Measurements from ENCODE around the gene ANKRD40CL. TPM values are rescaled to one million over a fixed set of nuclear protein-coding genes. Genes with fewer than 3 reads are reported as not detected.

Gene ANKRD40CL
- total RNA-seq, 3 donors from 2014 or later (not counting 1 experiment from before 2014, with no cell fraction given): not detected

DNA sequence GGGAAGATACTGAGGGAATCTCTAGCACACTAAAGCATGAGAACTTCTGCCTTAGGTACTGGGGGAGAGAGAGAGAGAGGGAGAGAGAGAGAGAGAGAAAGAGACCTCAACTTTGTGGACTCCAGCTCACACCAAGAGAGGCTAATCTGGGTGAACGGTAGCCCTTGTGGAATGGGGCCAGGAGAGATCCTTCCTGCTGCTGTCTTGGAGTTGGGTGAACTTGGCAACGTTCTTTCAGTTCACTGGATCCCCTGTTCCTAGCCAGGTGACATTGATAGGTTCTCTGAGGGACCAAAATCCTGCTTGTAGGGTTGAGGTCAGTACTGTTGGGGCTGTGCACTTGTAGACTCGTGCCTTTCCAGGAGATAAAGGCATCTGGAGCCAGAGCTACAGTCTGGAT lies 41.6 kb upstream of the ANKRD40CL start:
- Mint-ChIP-seq H3K36me3 (no peaks in the 10 kb centered on the region), H3K9me3 (no peaks in the 10 kb centered on the region), H3K27ac (no peak overlapping the region), H3K4me3 (no peak overlapping the region), H3K27me3 (ENCODE audit: low read depth in 2 of 2) (peaks cover 5 to 6% of the 10 kb centered on the region in 2 donors), H3K4me1 (no peaks in the 10 kb centered on the region)
- Histone ChIP-seq H3K27me3 (ENCODE audit: control insufficient read depth, insufficient read depth, low read length) (no peaks in the 10 kb centered on the region), H3K36me3 (ENCODE audit: control insufficient read depth, insufficient read depth, low read length) (no peaks in the 10 kb centered on the region), H3K27ac (ENCODE audit: low read length) (no peak overlapping the region), H3K9me3 (ENCODE audit: control insufficient read depth, insufficient read depth, low read length) (no peaks in the 10 kb centered on the region), H3K4me3 (ENCODE audit: low read length) (no peak overlapping the region), H3K4me1 (ENCODE audit: control insufficient read depth, insufficient read depth, low read length) (no peaks in the 10 kb centered on the region)
- no peak for ATAC-seq
- intact Hi-C loops (cut with micrococcal nuclease): no loop called here
- TF ChIP-seq, protein P1, sequence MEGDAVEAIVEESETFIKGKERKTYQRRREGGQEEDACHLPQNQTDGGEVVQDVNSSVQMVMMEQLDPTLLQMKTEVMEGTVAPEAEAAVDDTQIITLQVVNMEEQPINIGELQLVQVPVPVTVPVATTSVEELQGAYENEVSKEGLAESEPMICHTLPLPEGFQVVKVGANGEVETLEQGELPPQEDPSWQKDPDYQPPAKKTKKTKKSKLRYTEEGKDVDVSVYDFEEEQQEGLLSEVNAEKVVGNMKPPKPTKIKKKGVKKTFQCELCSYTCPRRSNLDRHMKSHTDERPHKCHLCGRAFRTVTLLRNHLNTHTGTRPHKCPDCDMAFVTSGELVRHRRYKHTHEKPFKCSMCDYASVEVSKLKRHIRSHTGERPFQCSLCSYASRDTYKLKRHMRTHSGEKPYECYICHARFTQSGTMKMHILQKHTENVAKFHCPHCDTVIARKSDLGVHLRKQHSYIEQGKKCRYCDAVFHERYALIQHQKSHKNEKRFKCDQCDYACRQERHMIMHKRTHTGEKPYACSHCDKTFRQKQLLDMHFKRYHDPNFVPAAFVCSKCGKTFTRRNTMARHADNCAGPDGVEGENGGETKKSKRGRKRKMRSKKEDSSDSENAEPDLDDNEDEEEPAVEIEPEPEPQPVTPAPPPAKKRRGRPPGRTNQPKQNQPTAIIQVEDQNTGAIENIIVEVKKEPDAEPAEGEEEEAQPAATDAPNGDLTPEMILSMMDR (IDR thresholded peaks at IDR 0.05): no peak
- DNase-seq: no peak
- WGBS (ENCODE audit: insufficient coverage): 84% methylated on average over 3 of the region's 3 CpGs

DNA sequence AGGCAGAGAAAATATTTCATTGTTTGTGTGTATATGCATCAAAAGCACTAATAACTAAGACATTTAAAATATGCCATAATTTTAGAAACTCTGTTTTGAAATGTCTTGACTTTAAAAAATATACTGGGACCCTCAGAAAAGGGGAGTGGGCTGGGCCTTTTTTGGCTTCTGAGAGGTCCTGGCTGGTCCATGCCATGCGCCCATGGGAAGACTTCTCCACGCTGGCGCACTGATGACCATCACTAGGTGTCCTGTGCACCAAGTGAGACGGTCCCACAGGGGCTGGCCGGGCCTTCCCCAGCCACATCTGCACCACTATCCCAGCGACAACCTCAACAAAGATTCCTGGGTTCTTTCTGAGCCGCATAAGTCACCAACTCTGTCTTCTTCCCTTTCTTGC lies 41.1 kb upstream of the ANKRD40CL start:
- TF ChIP-seq, protein P1 (IDR thresholded peaks at IDR 0.05): no peak
- no peak overlapping the region for H3K27ac Mint-ChIP-seq
- H3K27me3 Mint-ChIP-seq (ENCODE audit: low read depth in 2 of 2): peaks cover under 1 to 2% of the 10 kb centered on the region in 2 donors
- 91% methylated on average over 7 of the region's 7 CpGs for WGBS (ENCODE audit: insufficient coverage)
- no peak for ATAC-seq
- intact Hi-C loops (cut with micrococcal nuclease): no loop called here
- Histone ChIP-seq H3K9me3 (ENCODE audit: control insufficient read depth, insufficient read depth, low read length) (no peaks in the 10 kb centered on the region), H3K4me3 (ENCODE audit: low read length) (no peak overlapping the region), H3K27ac (ENCODE audit: low read length) (no peak overlapping the region), H3K4me1 (ENCODE audit: control insufficient read depth, insufficient read depth, low read length) (no peaks in the 10 kb centered on the region), H3K27me3 (ENCODE audit: control insufficient read depth, insufficient read depth, low read length) (no peaks in the 10 kb centered on the region), H3K36me3 (ENCODE audit: control insufficient read depth, insufficient read depth, low read length) (no peaks in the 10 kb centered on the region)
- H3K4me3 Mint-ChIP-seq: no peak overlapping the region
- H3K4me1 Mint-ChIP-seq: no peaks in the 10 kb centered on the region
- no peaks in the 10 kb centered on the region for H3K36me3 Mint-ChIP-seq
- DNase-seq: no peak
- no peaks in the 10 kb centered on the region for H3K9me3 Mint-ChIP-seq

DNA sequence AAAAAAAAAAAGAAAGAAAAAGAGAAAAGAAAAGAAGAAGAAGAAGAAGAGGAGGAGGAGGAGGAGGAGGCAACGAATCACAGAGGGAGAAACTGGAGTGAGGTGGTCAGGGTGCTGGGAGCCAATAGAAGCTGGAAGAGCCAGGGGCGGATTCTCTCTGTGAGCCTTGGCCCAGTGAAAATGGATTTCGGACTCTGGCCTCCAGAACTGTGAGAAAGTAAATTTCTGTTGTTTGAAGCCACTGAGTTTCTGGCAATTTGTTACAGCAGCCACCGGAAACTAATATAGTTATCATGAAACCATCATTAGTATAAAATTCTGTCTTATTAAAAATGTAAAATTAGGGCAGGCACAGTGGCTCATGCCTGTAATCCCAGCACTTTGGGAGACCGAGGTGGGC lies 40.4 kb upstream of the ANKRD40CL start:
- DNase-seq (no peak), ATAC-seq (no peak)
- Mint-ChIP-seq H3K36me3 (no peaks in the 10 kb centered on the region), H3K27me3 (ENCODE audit: low read depth in 2 of 2) (peaks cover 0 to 2% of the 10 kb centered on the region in 2 donors), H3K4me1 (no peaks in the 10 kb centered on the region), H3K9me3 (no peaks in the 10 kb centered on the region), H3K27ac (no peak overlapping the region), H3K4me3 (no peak overlapping the region)
- 91% methylated on average over 4 of the region's 5 CpGs for WGBS (ENCODE audit: insufficient coverage)
- H3K4me3 ChIP-seq (ENCODE audit: low read length): no peak overlapping the region
- TF ChIP-seq, protein P1 (IDR thresholded peaks at IDR 0.05): no peak
- no peaks in the 10 kb centered on the region for H3K4me1 ChIP-seq (ENCODE audit: control insufficient read depth, insufficient read depth, low read length)
- no peaks in the 10 kb centered on the region for H3K36me3 ChIP-seq (ENCODE audit: control insufficient read depth, insufficient read depth, low read length)
- no peak overlapping the region for H3K27ac ChIP-seq (ENCODE audit: low read length)
- intact Hi-C loops (cut with micrococcal nuclease): no loop called here
- H3K9me3 ChIP-seq (ENCODE audit: control insufficient read depth, insufficient read depth, low read length): no peaks in the 10 kb centered on the region
- H3K27me3 ChIP-seq (ENCODE audit: control insufficient read depth, insufficient read depth, low read length): no peaks in the 10 kb centered on the region

DNA sequence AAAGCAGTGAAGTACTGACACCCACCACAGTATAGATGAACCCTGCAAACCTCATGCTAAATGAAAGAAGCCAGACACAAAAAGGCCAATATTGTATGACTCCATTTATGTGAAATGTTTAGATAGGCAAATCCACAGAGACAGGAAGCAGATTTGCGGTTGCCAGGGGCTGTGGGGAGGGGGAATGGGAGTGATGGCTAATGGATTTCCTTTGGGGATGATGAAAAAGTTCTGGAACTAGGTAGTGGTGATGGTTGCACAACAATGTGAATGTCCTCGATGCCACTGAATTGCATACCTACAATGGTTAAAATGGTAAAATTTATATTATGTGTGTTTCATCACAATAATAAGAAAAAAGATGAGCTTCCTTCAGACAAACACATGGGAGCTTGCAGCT lies 39.7 kb upstream of the ANKRD40CL start:
- no peaks in the 10 kb centered on the region for H3K9me3 ChIP-seq (ENCODE audit: control insufficient read depth, insufficient read depth, low read length)
- no peaks in the 10 kb centered on the region for H3K9me3 Mint-ChIP-seq
- ATAC-seq (no peak), DNase-seq (no peak)
- H3K4me3 Mint-ChIP-seq: no peak overlapping the region
- H3K36me3 ChIP-seq (ENCODE audit: control insufficient read depth, insufficient read depth, low read length): no peaks in the 10 kb centered on the region
- TF ChIP-seq, protein P1 (IDR thresholded peaks at IDR 0.05): no peak
- no peaks in the 10 kb centered on the region for H3K4me1 Mint-ChIP-seq
- intact Hi-C loops (cut with micrococcal nuclease): no loop called here
- no peaks in the 10 kb centered on the region for H3K36me3 Mint-ChIP-seq
- peaks cover 0 to 2% of the 10 kb centered on the region in 2 donors for H3K27me3 Mint-ChIP-seq (ENCODE audit: low read depth in 2 of 2)
- H3K4me3 ChIP-seq (ENCODE audit: low read length): no peak overlapping the region
- H3K27me3 ChIP-seq (ENCODE audit: control insufficient read depth, insufficient read depth, low read length): no peaks in the 10 kb centered on the region
- H3K27ac Mint-ChIP-seq: no peak overlapping the region
- no peaks in the 10 kb centered on the region for H3K4me1 ChIP-seq (ENCODE audit: control insufficient read depth, insufficient read depth, low read length)
- H3K27ac ChIP-seq (ENCODE audit: low read length): no peak overlapping the region
- WGBS (ENCODE audit: insufficient coverage): 74% methylated on average over 2 of the region's 2 CpGs
